Measurements from ENCODE around the gene WNT2. TPM values are rescaled to one million over a fixed set of nuclear protein-coding genes. Genes with fewer than 3 reads are reported as not detected.

Gene WNT2
- not detected in 2 replicates for polyA plus RNA-seq (2014; cell fraction: cytosol; rRNA removed)
- not detected in 2 replicates for polyA plus RNA-seq (2014; cell fraction: nucleus; rRNA removed)

DNA sequence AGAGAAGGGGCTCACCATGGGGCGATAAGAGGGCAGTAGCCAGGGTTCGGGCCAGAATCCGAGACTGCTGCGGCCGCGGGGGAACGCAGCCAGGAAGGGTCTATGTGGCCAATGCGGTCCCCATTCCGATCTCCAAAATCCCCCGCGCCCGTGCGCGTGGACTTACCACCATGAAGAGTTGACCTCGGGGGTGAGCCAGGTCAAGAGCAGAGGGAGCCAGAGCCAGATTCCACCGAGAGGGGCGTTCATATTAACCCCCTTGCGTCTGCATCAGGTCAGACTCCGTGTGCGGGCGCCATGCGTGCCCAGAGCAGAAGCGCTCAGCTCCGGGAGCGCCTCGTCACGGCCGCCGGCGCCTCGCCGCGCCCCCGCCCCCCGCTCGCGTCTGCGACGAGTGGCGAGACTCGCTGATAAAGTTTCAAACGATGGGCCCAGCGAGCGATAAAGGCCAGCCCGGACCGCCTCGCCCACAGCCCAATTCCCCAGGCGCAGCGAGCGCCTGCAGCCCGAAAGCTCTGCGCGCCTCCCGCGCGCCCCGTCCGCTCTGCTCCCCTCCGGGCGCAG lies at the start of gene WNT2:
WNT2 (minus strand) TSS at position 318 of the 564 bp plus-strand sequence; CDS start at position 249, 69 bp downstream.
- no peak for DNase-seq (ENCODE audit: low spot score)

DNA sequence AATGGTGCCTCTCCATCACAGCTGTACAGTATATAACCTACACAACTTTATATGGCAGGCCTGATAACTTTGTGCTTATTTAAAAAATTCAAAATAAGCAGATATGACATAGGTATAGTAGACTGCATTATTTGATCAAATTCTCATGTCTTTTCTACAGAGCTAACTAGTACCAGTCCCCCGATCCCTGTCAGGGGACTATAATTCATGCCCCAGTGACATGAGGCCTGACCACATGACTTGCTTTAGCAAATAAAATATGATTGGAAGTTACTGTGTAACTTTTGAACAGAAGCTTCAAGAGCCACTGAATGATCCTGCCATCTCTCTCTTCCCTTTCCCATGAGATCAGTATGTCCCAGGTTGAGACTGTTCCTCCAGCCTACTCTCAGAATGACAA lies 49.2 kb upstream of the WNT2 start:
- DNase-seq (ENCODE audit: low spot score): no peak

DNA sequence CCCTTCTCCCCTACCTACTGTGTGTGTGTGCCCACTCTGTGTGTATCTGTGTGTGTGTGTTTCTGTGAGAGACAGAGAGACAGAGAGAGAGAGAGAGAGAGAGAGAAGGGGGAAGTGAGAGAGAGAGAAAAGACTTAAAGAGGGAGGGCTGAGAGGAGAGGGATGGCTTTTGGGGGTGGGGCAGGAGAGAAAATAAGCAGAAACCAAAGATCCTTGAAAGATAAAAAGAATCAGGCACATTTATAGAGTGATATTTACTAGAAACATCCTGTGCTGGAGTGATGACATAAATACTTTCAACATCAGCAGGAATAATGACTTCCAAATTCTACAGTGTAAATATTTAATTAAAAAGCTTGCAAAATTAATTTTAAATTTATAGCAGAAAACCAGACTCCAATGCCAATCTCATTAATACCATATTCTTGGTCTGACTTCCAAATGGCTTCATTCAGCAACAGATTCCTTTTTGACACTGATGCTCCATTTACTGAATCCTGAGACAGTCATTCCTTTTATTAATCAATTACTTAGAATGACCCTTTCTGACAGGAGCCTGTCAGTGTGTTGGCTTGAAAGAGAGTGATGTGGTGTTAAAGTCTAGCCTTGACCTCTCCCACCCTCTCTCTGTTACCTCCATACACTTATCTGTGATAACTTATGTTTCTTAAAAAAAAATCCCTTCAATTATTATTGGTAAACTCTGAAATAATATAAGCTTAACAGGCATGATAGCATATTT lies 41.7 kb upstream of the WNT2 start:
- no peak for DNase-seq (ENCODE audit: low spot score)

DNA sequence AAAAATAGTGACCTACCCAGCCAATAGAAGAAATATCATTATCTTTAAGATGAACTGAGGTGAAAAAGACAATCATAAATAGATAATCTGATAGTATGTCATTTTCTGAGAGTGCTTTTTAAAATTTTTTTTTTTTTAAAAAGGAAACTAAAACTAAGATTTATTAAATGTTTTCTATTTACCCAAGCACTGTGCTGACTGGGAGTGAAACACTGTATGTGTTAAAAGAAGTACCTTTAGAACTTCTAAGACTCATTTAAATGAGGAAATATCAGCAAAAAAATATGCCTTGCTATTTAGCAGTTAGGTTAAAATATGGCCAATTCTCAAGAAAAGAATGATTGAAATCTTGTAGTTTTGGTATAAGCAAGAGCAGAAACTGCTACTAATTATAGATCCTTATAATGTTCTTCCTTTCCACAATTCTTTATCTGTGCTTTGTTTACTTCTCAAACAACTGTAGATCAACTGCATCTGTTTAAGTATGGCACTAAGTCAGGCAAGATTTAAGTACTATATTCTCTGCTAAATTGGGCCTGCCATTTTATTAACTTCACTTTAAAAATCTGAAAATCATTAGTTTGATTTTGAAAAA lies 39.5 kb upstream of the WNT2 start:
- no peak for DNase-seq (ENCODE audit: low spot score)

DNA sequence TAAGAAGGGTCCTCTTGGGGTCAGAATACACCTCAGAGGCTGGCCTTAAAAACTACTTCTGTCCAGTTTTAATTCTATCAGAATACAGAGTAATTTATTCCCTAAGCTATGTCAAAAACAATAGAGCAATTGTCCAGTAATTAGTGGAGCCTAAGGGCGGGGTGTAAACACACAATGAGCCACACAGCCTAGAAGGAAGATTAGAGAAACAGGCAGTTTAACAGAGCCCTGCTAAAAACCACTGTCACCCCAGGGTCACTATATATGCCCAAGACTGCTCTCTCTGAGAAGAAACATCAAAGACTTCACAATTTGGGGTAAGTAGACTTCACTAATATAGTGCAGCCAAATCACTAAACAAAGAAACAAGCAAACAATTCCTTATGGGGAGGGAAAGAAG lies 27.2 kb upstream of the WNT2 start:
- DNase-seq (ENCODE audit: low spot score): no peak

DNA sequence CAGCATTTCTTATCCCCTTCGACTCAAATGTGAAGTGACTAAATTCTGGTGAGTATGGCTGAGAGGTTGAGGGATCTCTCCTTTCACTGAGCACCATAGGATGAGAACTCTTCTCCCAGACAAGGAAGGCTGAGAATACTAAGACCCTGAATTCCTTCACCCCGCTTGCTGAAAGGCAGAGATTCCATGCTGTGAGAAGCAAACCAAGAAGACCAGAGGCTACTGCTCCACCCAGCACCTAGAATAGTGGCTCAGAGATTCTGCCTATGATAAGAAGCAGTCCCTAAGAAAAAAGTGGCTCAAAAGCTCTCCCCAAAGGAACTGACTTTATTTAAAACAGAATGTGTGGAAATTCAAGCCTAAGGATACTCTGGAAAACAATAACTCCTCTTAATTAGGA lies 26.7 kb upstream of the WNT2 start:
- DNase-seq (ENCODE audit: low spot score): no peak

DNA sequence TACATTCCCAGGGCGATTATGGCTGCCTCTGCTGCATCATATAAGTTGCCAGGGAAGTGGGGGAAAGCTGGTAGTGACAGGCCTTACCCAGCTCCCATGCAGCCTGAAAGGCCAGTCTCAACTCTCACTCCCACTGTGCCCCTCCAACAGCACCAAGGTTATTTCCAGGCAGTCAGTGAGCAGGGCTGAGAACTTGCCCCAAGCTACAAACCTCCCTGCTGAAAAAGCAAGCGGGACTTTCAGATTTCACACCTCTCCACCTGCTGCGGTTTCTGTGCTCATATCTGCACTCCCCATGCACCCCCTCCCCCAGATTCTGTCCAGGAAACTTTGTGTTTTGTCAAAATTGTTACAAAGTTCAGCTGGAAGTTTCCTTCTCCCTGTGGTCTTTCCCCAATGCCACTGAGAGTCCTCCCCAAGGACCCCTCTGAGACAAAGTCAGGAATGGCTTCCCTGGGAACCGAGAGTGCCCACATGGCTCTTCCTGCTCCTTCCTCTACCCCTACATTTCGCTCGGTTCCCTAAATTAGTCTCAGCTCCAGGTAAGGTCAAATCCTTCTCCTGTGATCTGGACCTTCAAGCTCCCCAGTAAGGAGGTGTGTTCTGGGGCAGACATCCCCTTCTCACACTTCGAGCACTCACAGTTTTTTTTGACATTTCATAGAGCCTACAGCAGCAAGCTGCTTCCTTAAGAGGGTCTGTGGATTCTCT lies 25.3 kb upstream of the WNT2 start:
- no peak for DNase-seq (ENCODE audit: low spot score)

DNA sequence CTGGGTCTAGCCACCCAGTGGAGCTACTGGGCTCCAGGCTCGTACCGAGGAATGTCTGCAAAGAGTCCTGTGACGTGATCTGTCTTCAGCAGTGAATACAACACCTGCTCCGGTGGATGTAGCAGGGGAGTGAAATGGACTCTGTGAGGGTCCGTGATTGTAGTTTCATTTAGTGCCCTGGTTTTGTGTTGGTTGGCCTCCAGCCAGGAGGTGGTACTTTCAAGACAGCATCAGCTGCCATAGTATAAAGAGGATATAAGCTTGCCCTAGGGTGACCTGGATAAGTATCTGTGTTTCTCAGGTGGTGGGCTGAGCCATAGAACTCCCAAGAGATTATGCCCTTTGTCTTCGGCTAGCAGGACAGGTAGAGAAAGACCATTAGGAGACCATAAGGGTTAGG lies 24.6 kb upstream of the WNT2 start:
- DNase-seq (ENCODE audit: low spot score): no peak

DNA sequence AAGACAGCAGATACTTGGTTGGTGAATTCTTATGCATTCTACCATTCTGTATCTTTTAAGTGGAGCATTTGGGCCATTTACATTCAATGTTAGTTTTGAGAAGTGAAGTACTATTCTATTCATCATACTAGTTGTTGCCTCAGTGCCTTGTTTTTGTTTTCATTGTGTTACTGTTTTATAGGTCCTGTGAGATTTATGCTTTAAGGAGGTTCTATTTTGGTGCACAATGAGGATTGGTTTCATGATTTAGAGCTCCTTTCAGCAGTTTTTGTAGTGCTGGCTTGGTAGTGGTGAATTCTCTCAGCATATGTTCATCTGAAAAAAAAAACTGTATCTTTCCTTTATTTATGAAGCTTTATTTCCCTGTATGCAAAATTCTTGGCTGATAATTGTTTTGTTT lies 23.3 kb upstream of the WNT2 start:
- no peak for DNase-seq (ENCODE audit: low spot score)

DNA sequence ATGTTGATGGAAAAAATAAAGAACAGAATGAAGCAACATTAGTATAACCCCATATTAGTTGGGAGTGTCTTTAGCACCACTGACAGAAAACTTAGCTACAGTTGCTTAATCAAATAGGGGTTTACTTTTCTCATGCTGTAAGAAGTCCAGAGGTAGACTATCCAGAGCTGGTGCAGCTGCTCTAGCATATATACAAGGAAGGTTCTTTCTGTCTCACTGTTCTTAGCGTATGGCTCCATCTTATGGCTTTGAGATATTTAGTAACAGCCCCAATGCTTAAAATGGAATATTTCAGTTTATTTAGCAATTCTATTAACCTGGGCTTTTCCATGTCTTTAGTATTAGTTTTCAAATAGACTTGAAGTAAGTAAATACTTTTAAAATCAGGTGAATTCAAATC lies 15.2 kb upstream of the WNT2 start:
- no peak for DNase-seq (ENCODE audit: low spot score)

DNA sequence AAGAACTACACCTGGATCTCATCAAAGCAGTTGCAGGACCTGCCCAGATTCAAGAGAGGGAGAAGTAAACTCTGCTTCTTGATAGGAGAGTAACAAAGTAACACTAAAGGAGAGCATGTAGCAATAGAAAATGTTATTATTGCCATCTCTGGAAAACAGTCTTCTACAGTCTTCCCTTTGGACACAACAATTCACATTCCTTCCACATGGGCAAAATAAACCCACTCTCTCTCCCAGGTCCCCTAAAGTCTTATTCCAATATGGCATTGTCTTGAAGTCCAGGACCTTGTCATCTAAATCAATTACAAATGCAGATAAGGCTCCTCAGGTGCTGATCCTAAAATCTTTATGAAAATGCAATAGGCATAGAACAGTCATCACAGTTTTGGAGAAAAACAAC lies 10.3 kb upstream of the WNT2 start:
- DNase-seq (ENCODE audit: low spot score): no peak

DNA sequence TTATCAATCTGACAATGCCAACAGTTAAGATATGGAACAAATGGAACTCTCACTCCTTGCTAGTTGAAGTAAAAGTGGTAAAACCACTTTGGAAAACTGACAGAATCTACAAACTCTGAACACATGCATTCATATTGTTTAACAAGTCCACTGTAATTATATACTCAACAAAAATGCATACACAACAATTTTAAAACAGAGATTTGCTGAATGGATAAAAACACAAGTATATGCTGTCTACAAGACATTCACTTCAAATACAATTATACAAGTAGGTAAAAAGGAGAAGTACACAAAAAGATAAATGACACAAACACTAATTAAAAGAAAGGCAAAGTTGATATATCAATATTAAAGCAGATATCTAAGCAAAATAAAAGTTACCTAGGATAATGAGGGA lies 9.2 kb upstream of the WNT2 start:
- DNase-seq (ENCODE audit: low spot score): no peak

DNA sequence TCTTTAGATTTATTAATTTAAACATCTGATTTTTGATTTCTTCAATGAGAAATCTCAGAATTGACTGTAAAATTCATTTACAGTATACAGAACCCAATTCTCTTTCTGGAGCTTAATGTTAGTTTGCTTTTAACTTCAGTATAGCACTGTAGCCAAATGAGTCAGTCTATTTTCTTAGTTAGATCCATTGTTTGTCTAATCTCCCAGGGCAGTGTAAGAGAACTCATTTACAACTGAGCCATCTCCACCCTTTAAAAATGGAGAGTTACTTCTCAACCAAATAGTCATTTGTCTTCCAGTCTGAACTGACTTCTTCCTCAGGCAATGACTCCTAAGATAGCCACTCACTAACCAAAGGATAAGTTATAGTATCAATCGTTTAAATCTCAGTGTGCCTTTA lies 3.0 kb upstream of the WNT2 start:
- no peak for DNase-seq (ENCODE audit: low spot score)

DNA sequence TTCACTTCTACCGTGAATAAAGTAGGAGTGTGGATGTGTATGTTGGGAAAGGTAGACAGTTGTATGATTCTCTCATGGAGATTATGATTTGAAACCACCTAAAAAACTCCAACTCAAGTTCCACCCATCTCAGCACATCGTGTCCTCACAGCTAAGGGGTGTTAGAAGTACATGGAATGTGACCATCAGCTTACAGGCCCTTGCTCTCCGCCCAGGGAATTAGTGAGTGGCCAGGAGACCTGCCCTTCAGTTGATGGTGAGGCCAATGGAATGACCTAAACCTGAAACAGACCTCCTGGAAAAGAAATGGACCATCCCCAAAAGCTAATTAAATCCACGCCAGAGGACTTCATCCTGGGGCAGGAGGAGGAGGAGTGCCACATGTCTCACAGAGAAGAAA lies 2.1 kb upstream of the WNT2 start:
- DNase-seq (ENCODE audit: low spot score): no peak

DNA sequence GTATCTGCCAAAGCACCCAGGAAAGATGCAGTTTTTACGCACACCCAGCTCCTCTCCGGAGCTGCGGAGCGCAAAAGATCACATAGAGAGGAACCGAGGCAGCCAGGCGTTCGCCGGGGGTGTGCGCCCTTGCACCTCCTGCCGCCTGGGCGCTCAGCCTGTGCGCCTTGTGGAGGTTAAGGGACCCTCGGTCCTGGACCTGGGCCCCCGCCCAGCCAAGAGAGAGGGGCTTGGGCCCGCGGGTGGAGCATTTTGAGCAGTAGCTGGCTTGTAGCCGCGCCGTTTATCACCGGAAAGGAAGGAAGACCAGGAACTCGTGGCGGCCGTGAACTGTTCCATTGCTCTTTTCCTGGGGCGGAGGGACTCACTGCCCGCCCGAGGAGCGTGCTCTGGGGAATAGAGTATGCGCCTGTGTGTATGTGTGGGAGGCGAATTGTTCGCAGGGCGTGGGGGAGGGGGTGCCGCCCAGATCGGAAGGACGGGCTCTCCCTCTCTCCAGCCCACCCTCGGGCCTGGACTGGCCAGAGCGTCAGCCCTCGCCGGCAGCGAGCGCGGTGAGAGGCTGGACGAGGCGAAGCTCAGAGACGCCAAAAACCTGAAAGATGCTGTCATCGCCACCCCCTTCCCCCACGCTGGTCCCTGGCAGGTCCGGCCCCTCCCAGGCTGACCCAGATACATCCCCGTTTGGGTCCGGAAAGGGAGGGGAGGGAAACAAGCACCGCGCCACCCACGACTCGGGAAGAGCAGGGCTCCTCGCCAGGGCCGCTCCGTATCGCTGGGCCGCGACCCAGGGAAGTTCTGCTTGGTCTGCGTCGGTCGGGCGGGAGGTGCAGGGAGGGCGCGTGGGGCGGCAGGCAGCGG lies 1.2 kb upstream of the WNT2 start:
- peak; percentile 5 for DNase-seq (ENCODE audit: low spot score)

DNA sequence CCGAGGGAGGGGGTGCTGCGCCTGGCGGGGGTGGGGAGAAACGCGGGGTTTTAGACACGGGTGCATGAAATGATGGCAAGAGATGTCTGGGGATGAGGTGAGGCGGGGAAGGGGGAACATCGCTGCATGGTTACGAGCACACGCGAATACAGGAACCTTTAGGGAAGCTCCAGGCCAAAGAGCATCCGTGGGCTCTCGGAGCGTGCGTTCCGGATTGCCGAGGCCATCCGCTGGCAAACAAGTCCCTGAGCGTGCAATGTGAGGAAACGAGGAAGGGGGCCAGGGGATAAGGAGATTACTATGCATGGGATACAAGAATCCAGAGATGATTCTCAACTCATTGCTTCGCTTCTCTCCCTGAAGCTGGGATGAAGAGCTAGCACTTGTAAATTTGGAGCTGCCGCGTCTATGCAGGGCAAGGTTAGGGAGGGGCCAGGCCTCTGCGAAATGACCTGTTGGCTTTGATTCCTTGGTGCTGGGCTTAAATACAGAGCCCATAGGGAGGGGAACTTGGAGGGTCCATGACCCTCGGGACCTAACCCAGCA lies 520 bp upstream of the WNT2 start:
- peak; percentile 15 for DNase-seq (ENCODE audit: low spot score)

DNA sequence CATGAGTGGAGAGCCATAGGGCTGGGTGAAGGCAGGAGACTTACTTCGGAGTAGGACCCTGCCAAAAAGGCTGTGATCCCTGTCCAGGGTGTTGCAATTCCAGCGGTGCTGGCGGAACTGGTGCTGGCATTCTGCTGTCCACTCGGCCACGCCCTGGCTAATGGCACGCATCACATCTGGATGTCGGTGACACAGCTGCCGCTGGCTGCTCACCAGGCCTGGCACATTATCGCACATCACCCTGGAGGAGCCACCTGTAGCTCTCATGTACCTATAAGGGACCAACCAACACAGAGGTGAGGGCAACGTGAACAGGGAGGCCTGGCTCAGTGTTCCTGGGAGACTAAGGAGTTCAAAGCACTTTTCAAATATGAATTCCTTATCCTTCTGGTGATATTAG lies 2.3 kb downstream of the WNT2 start:
- no peak for DNase-seq (ENCODE audit: low spot score)

DNA sequence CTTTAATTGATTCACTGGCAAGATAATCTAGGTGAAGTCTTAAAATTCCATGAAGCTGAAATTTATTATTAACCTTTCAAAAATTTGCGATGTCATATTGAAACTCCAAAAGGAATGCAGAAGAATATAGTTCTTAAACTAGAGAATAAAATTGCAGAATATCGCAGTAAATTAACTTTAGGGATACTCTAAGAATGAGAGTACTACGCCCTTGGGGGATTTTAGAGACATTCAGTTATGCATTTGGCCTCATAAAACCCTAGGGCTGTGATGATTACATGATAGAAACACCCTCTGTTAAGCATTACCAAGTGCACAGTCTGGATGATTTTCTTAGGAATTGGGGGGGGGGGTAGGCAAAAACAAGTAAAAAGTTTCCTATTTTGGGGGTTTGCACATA lies 3.7 kb downstream of the WNT2 start:
- no peak for DNase-seq (ENCODE audit: low spot score)

DNA sequence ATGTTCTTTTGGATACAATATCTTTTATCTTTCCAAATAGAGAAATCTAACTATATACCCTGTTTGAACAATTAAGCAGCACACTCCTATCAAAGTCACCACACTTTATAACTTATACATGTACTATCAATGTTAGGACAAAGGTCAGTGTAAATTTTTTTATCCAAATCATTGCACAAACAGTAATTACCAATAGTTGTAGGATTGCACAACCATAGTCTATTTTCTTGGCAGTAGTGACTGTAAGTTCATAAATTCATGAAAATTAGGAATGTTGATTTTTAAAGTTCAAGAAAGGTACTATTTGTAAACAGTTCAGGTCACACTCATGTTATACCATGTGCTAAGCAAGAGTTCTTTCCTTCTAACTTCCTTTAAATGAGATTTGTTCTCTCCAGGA lies 9.3 kb downstream of the WNT2 start:
- no peak for DNase-seq (ENCODE audit: low spot score)

DNA sequence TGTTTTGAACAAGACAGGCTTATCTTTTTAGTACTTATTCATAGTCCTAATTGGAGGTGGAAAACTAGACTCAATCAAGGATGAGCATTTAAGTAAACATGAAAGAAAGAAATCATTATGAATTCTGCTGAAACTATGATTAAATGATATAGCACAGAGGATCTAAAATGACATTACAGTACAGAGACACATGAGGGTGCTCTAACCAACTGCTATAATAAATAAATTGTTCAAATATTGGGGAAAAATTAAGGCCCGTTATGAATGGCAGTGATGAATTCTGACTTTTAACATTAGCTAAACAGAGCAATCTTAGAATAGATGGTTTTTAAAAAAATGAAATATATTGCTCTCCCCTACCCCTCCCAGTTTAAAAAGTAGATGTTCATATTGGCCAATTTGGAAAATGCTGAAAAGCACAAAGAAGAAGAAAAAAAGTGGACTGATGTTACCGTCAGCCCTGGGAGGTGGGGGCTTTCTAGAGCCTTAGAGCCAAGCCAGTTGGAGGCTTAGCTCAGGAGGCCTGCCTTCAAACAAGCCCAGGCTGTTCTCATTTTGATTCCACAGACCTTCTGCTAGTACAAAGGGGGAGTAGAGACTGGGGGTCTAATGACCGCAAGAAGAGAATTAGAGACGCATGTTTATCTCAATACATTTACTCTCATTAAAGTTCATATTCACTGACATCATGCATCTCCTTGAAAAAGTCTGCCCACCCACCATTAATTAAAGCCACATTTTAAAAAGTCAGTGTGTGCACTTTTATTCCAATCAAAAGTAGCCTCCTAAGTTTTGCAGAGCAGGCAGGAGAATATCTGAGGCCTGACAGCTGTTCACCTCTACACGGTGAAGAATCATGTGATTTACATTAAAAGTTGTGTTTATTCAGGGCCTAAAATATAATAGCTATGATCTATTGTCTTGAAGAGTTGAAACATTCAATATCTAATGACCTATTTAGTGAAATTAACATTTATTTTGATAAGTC lies 10.0 kb downstream of the WNT2 start:
- DNase-seq (ENCODE audit: low spot score): no peak
